Loucy (cell line): ENCODE results near the gene KLHL3.

ENCODE experiments used
- CTCF ChIP-seq: fragments of 200-600 bp; sonication (generic); conservative IDR thresholded peaks from 2 replicates; pipeline ENCODE4 v1.5.1; 2014; ENCODE audit warnings: mild to moderate bottlenecking, antibody characterized with exemption, low read length
- EZH2phosphoT487 ChIP-seq: fragments of 200-600 bp; IDR thresholded peaks from 2 replicates; pipeline ENCODE4 v1.6.1; 2018; ENCODE audit warnings: antibody characterized with exemption, mild to moderate bottlenecking, moderate library complexity, borderline replicate concordance

DNA sequence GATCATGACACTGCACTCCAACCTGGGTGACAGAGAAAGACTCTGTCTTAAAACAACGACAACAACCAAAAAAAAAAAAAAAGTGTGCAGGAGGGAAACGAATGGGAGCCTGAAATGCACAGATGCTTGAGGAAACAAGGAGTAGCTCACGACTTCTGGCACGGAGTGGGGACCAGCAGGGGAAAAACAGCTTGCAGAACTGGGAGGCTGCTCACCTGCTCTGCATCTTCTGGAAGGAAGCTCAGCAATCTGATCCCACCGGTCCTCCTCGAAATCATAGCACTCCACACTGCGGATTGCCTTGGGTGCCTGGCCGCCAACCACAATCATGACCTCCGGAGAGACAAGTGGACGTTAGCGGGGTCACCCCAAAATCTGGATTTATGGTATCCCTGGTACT is 96.2 kb downstream of the KLHL3 start:
- TF ChIP-seq CTCF (no peak), EZH2phosphoT487 (no peak)
